MM.1S (cell line): ENCODE results near the gene DTD1.

Experiments used
- EZH2 ChIP-seq: fragments of 300-600 bp; sonication (generic); optimal IDR thresholded peaks from 2 replicates; pipeline ENCODE3; 2017; ENCODE audit warnings: low read depth, mild to moderate bottlenecking, antibody characterized with exemption, low read length, mixed read lengths
- EZH2phosphoT487 ChIP-seq: fragments of 300-600 bp; sonication (generic); IDR thresholded peaks from 2 replicates; pipeline ENCODE4 v1.6.1; 2018; ENCODE audit warnings: antibody characterized with exemption, low read length
- TF ChIP-seq, protein P1 (sequence below): fragments of 300-600 bp; sonication (generic); IDR thresholded peaks from 2 replicates; pipeline ENCODE4 v1.5.1; 2016; ENCODE audit warnings: antibody characterized with exemption, low read length, mixed read lengths

DNA sequence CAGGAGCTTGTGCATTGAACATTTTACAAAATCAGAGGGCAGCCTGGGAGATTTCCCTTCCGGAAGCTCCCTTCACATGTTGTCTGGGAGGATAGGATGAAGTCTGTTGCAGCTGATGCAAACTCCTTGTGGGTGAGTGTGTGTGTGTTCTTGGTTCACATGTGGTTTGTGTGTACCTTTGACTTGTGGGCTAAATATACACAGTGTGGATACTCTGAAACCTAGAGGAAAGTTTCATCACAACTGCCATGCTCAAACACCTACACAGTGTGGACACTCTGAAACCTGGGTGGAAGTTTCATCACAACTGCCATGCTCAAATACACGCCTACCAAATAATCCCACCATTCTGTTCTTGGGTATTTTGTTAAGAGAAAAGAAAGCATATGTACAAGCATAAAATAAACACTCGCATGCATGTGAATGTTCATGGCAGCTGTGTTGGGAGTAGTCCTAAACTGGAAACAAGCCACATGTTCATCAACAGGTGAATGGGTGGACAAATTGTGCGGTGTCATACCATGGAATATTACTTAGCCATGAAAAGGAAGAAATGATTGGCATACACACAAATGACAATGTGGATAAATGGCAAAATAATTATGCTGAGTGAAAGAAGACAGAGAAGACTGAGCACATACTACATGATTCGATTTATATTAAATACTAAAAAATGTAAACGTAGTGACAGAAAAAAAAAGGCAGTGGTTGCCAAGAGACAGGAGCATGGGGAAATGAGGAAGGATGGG is 227.5 kb downstream of the DTD1 start:
- TF ChIP-seq, protein P1, sequence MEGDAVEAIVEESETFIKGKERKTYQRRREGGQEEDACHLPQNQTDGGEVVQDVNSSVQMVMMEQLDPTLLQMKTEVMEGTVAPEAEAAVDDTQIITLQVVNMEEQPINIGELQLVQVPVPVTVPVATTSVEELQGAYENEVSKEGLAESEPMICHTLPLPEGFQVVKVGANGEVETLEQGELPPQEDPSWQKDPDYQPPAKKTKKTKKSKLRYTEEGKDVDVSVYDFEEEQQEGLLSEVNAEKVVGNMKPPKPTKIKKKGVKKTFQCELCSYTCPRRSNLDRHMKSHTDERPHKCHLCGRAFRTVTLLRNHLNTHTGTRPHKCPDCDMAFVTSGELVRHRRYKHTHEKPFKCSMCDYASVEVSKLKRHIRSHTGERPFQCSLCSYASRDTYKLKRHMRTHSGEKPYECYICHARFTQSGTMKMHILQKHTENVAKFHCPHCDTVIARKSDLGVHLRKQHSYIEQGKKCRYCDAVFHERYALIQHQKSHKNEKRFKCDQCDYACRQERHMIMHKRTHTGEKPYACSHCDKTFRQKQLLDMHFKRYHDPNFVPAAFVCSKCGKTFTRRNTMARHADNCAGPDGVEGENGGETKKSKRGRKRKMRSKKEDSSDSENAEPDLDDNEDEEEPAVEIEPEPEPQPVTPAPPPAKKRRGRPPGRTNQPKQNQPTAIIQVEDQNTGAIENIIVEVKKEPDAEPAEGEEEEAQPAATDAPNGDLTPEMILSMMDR, result no peak
- no peak for TF ChIP-seq EZH2
- no peak for TF ChIP-seq EZH2phosphoT487
